B cell (primary cell): ENCODE results near the gene SNRPF. TPM values are rescaled to one million over a fixed set of nuclear protein-coding genes. Genes with fewer than 3 reads are reported as not detected.

Source experiments
- ATAC-seq: fragments of 200-7000 bp; cut with Tn5 transposase; one replicate; pipeline ENCODE4 v1.10.0; 2021; ENCODE audit warnings: low read depth, mild to moderate bottlenecking, moderate number of reproducible peaks, moderate library complexity
- CTCF ChIA-PET: fragments of 350-600 bp; sonication (Branson Sonifier 250); formaldehyde crosslinking; loops from one replicate; lab custom pipeline; 2021; ENCODE audit warnings: antibody characterized with exemption, inconsistent platforms; lab: Charles Lee
- POLR2A ChIA-PET: fragments of 350-600 bp; sonication (Branson Sonifier 250); formaldehyde crosslinking; loops from one replicate; lab custom pipeline; 2021; ENCODE audit warnings: antibody characterized with exemption; lab: Charles Lee
- DNase-seq: peaks from one replicate; pipeline ENCODE4 v3.0.0; 2013
- H2AFZ ChIP-seq: 2 replicates; pipeline ENCODE4 v1.6.1; 2012; ENCODE audit warnings: mild to moderate bottlenecking, low read depth, low read length; ENCODE audit not compliant: insufficient read depth, poor library complexity, severe bottlenecking
- H3K27ac ChIP-seq, 2 donors: 1 replicate in 1 of 2; 2 replicates in 1 of 2; pipeline ENCODE4 v1.5.1; 2012 to 2013; ENCODE audit warnings: low read length in 2 of 2, mild to moderate bottlenecking in 2 of 2, moderate library complexity in 1 of 2
- H3K27me3 ChIP-seq, 4 experiments: fragments of 200-600 bp in 1 of 4; sonication (generic) in 1 of 4; replicated peaks in 1 of 4; 1 replicate in 2 of 4; 2 replicates in 2 of 4; pipeline versions ENCODE4 v1.6.1 to v1.7.0; 2013 to 2016; ENCODE audit warnings: low read length in 3 of 4, mild to moderate bottlenecking in 2 of 4, mixed read lengths in 1 of 4, moderate library complexity in 1 of 4; ENCODE audit not compliant: insufficient read depth in 4 of 4, control insufficient read depth in 3 of 4; ENCODE audit errors: control extremely low read depth in 1 of 4
- H3K36me3 ChIP-seq, 2 experiments: replicated peaks in 1 of 2; 1 replicate in 1 of 2; 2 replicates in 1 of 2; pipeline versions ENCODE4 v1.6.1 to v1.7.1; 2013; ENCODE audit warnings: low read length in 1 of 2; ENCODE audit not compliant: insufficient read depth in 2 of 2, control insufficient read depth in 1 of 2; ENCODE audit errors: control extremely low read depth in 1 of 2, extremely low read depth in 1 of 2
- H3K4me1 ChIP-seq, 2 donors: fragments of 200-600 bp in 1 of 2; sonication (generic) in 1 of 2; 1 replicate in 1 of 2; 2 replicates in 1 of 2; pipeline versions ENCODE4 v1.5.1 to v1.6.1; 2013 to 2017; ENCODE audit warnings: low read length in 2 of 2; ENCODE audit not compliant: control insufficient read depth in 2 of 2, insufficient read depth in 2 of 2
- H3K4me2 ChIP-seq: replicated peaks from 2 replicates; pipeline ENCODE3; 2012; ENCODE audit warnings: mild to moderate bottlenecking, low read depth, low read length; ENCODE audit not compliant: poor library complexity, severe bottlenecking
- H3K4me3 ChIP-seq, 5 experiments: fragments of 200-600 bp in 1 of 5; sonication (generic) in 1 of 5; 1 replicate in 3 of 5; 2 replicates in 2 of 5; pipeline versions ENCODE4 v1.5.1 to v1.7.0; 2011 to 2016; ENCODE audit warnings: low read length in 4 of 5, mild to moderate bottlenecking in 4 of 5, low read depth in 2 of 5, control low read depth in 1 of 5, moderate library complexity in 1 of 5; ENCODE audit not compliant: insufficient read depth in 1 of 5; ENCODE audit errors: control extremely low read depth in 1 of 5, extremely low read depth in 1 of 5
- H3K79me2 ChIP-seq: fragments of 200-600 bp; sonication (generic); one replicate; pipeline ENCODE4 v1.6.0; 2016; ENCODE audit warnings: low read length; ENCODE audit not compliant: control insufficient read depth, insufficient read depth
- H3K9ac ChIP-seq: fragments of 200-600 bp; sonication (generic); 2 replicates; pipeline ENCODE4 v1.6.1; 2017; ENCODE audit warnings: mild to moderate bottlenecking, low read length, moderate library complexity
- H3K9me3 ChIP-seq, 3 donors: one replicate each; pipeline versions ENCODE4 v1.6.1 to v1.7.1; 2013; ENCODE audit warnings: low read length in 2 of 3; ENCODE audit not compliant: control insufficient read depth in 2 of 3, insufficient read depth in 1 of 3; ENCODE audit errors: control extremely low read depth in 1 of 3
- H4K20me1 ChIP-seq: 2 replicates; pipeline ENCODE4 v1.6.0; 2012; ENCODE audit warnings: mild to moderate bottlenecking, low read length; ENCODE audit not compliant: insufficient read depth, control insufficient read depth, poor library complexity, severe bottlenecking
- H3K27ac Mint-ChIP-seq: one replicate; pipeline ENCODE4 v1.8.0; 2021; ENCODE audit warnings: mixed read lengths
- H3K27me3 Mint-ChIP-seq: one replicate; pipeline ENCODE4 v1.8.0; 2021; ENCODE audit warnings: mixed read lengths
- H3K4me1 Mint-ChIP-seq: one replicate; pipeline ENCODE4 v1.8.0; 2021; ENCODE audit warnings: mixed read lengths
- H3K4me3 Mint-ChIP-seq: one replicate; pipeline ENCODE4 v1.8.0; 2021; ENCODE audit warnings: mixed read lengths
- H3K9me3 Mint-ChIP-seq: one replicate; pipeline ENCODE4 v1.8.0; 2022; ENCODE audit warnings: mixed read lengths; ENCODE audit not compliant: insufficient read depth
- EZH2 ChIP-seq: IDR thresholded peaks from 2 replicates; pipeline ENCODE4 v1.6.1; 2012; ENCODE audit warnings: borderline replicate concordance, low read depth, mild to moderate bottlenecking, moderate library complexity, low read length; ENCODE audit not compliant: insufficient read depth, poor library complexity, severe bottlenecking
- WGBS: methylation state at CpG from one replicate; pipeline ENCODE4 v1.1.5; 2013; ENCODE audit warnings: missing lambda C conversion rate; ENCODE audit not compliant: insufficient coverage; 5-methylcytosine and 5-hydroxymethylcytosine counted together
- intact Hi-C: fragments of 100-400 bp; cut with micrococcal nuclease; formaldehyde crosslinking; loops from one replicate; pipeline ENCODE4 v1.10.0; 2022
- polyA plus RNA-seq: library from polyadenylated mRNA; depleted of rRNA; stranded (reverse); fragments of >200 nt; gene quantifications from 2 replicates; pipeline ENCODE4 v1.2.3, GENCODE V29; 2012
- total RNA-seq, 2 donors: library from RNA; stranded (reverse); fragments of 120-200 nt in 1 of 2; gene quantifications; 1 replicate in 1 of 2; 2 replicates in 1 of 2; pipeline versions ENCODE4 v1.2.3 to v1.2.4, GENCODE V29; 2013 to 2022
- TF ChIP-seq, protein P1 (sequence below): fragments of 200-600 bp; IDR thresholded peaks from one replicate; pipeline ENCODE4 v1.8.0; 2022; ENCODE audit warnings: antibody characterized with exemption, mild to moderate bottlenecking

The SNRPF gene
- total and polyA plus RNA-seq, 2 donors (not counting 1 experiment from before 2014, with no cell fraction given), result 10.5 to 23.8 TPM

- peaks cover 0 to 5% (median 2%) of the 10 kb centered on the region in 4 experiments for H3K27me3 ChIP-seq
- no peak overlapping the region for H3K4me2 ChIP-seq
- intact Hi-C loops, result no loop called here
- H3K4me3 Mint-ChIP-seq, result no peak overlapping the region
- DNase-seq, result no peak
- no peak overlapping the region for H3K9ac ChIP-seq
- peaks cover 0 to 1% (median 0%) of the 10 kb centered on the region in 3 donors for H3K9me3 ChIP-seq
- H4K20me1 ChIP-seq, result no peaks in the 10 kb centered on the region
- WGBS, result 86% methylated on average over 1 of the region's 2 CpGs
- ChIA-PET POLR2A (no interaction called here), CTCF (interaction anchor here (0.6 kb wide), 2 partner anchors 12 to 714 kb away, joined by 3 to 6 read pairs; no protein-coding TSS in a partner anchor)
- no peak overlapping the region for H3K4me3 ChIP-seq
- H3K4me1 ChIP-seq, result no peaks in the 10 kb centered on the region
- H3K27ac ChIP-seq, result no peak overlapping the region
- TF ChIP-seq, protein P1, sequence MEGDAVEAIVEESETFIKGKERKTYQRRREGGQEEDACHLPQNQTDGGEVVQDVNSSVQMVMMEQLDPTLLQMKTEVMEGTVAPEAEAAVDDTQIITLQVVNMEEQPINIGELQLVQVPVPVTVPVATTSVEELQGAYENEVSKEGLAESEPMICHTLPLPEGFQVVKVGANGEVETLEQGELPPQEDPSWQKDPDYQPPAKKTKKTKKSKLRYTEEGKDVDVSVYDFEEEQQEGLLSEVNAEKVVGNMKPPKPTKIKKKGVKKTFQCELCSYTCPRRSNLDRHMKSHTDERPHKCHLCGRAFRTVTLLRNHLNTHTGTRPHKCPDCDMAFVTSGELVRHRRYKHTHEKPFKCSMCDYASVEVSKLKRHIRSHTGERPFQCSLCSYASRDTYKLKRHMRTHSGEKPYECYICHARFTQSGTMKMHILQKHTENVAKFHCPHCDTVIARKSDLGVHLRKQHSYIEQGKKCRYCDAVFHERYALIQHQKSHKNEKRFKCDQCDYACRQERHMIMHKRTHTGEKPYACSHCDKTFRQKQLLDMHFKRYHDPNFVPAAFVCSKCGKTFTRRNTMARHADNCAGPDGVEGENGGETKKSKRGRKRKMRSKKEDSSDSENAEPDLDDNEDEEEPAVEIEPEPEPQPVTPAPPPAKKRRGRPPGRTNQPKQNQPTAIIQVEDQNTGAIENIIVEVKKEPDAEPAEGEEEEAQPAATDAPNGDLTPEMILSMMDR, result no peak
- TF ChIP-seq EZH2, result no peak
- no peak overlapping the region for H2AFZ ChIP-seq
- no peaks in the 10 kb centered on the region for H3K79me2 ChIP-seq
- H3K27ac Mint-ChIP-seq, result no peak overlapping the region
- no peaks in the 10 kb centered on the region for H3K36me3 ChIP-seq
- no peaks in the 10 kb centered on the region for H3K9me3 Mint-ChIP-seq
- no peak for ATAC-seq
- H3K27me3 Mint-ChIP-seq, result peaks cover 38% of the 10 kb centered on the region
- H3K4me1 Mint-ChIP-seq, result no peaks in the 10 kb centered on the region
Observed at GRCh38 chr12:95830335-95831089, 28.2 kb upstream of the SNRPF start.

DNA sequence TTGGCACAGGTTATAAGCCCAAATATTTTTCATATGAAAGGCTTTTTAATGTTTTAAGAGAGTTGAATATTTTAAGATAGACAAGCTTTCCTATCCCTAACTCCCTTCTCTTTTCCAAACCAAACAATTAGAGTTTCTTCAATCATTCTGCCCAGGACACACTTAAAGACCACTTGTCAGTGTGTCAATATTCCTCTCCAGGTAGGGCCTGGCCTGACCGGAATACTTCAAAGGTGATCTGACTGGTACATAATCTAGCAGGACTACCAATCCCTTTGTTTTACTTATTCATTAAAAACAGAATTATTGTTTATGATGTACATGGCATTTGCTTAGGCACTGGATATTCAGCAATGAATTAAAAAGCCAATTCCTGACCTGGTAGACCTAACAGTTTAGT lies 24.2 kb upstream of the SNRPF start:
- Mint-ChIP-seq H3K27me3 (peaks cover 43% of the 10 kb centered on the region), H3K27ac (no peak overlapping the region), H3K4me1 (peaks cover 2% of the 10 kb centered on the region), H3K4me3 (no peak overlapping the region), H3K9me3 (no peaks in the 10 kb centered on the region)
- intact Hi-C loops, result no loop called here
- H3K27me3 ChIP-seq, result peaks cover 0 to 6% (median 4%) of the 10 kb centered on the region in 4 experiments
- CTCF ChIA-PET, result no interaction called here
- H3K4me2 ChIP-seq, result no peak overlapping the region
- POLR2A ChIA-PET, result no interaction called here
- WGBS, result no CpG with 5 or more reads among the region's 1 CpG
- H3K4me1 ChIP-seq, result no peaks in the 10 kb centered on the region
- no peaks in the 10 kb centered on the region for H3K36me3 ChIP-seq
- H2AFZ ChIP-seq, result no peak overlapping the region
- no peak overlapping the region for H3K9ac ChIP-seq
- H3K27ac ChIP-seq, result no peak overlapping the region
- DNase-seq (no peak), ATAC-seq (no peak)
- H3K9me3 ChIP-seq, result no peaks in the 10 kb centered on the region
- TF ChIP-seq, protein P1, result no peak
- TF ChIP-seq EZH2, result no peak
- no peaks in the 10 kb centered on the region for H3K79me2 ChIP-seq
- H3K4me3 ChIP-seq, result no peak overlapping the region
- H4K20me1 ChIP-seq, result no peaks in the 10 kb centered on the region
